ENCODE results near the gene LOC128125822.

Gene LOC128125822

DNA sequence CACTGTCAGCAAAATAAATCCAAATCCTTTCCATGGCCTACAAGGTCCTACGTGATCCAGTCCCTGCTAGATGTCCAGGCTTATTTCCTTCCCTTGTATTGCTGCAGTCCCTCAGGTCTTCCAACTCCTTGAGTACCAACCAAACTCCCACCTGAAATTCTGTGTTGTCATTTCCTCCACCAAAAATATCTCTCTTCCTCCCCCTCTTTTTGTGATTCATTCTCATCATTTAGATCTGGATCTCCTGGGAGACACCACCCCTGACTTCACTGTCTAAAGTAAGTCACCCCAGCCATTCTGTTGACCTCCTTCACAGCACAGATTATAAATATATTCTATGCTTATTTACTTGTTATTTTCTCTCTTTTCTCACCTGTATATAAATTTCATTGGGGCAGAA is 9.0 kb upstream of the LOC128125822 start:
- Mint-ChIP-seq H3K9me3 (no peaks in the 10 kb centered on the region), H3K36me3 (no peaks in the 10 kb centered on the region), H3K4me1 (no peaks in the 10 kb centered on the region), H3K27me3 (peaks cover 10 to 13% of the 10 kb centered on the region in 2 donors), H3K27ac (no peak overlapping the region), H3K4me3 (no peak overlapping the region)
- H3K27me3 ChIP-seq (replicated peaks in 1 of 2; ENCODE audit: control insufficient read depth in 2 of 2, extremely low read depth in 1 of 2, insufficient read depth in 2 of 2, low read length in 1 of 2): no peaks in the 10 kb centered on the region
- H3K27ac ChIP-seq (ENCODE audit: low read length): no peak overlapping the region
- ATAC-seq (replicated peaks in 1 of 4): no peak
- H3K4me3 ChIP-seq (ENCODE audit: control insufficient read depth in 1 of 2, extremely low read depth in 1 of 2, low read length in 1 of 2): no peak overlapping the region
- no peaks in the 10 kb centered on the region for H3K9me3 ChIP-seq
- POLR2A ChIA-PET: no interaction called here
- no peaks in the 10 kb centered on the region for H3K36me3 ChIP-seq (ENCODE audit: control insufficient read depth in 2 of 2, extremely low read depth in 1 of 2, insufficient read depth in 1 of 2, low read length in 1 of 2)
- no peak for DNase-seq
- H3K4me1 ChIP-seq (ENCODE audit: control insufficient read depth in 1 of 2, extremely low read depth in 1 of 2, insufficient read depth in 2 of 2, low read length in 2 of 2): no peaks in the 10 kb centered on the region
- 83% methylated on average over 1 of the region's 1 CpG for WGBS (ENCODE audit: insufficient coverage)
- CTCF ChIA-PET: no interaction called here

DNA sequence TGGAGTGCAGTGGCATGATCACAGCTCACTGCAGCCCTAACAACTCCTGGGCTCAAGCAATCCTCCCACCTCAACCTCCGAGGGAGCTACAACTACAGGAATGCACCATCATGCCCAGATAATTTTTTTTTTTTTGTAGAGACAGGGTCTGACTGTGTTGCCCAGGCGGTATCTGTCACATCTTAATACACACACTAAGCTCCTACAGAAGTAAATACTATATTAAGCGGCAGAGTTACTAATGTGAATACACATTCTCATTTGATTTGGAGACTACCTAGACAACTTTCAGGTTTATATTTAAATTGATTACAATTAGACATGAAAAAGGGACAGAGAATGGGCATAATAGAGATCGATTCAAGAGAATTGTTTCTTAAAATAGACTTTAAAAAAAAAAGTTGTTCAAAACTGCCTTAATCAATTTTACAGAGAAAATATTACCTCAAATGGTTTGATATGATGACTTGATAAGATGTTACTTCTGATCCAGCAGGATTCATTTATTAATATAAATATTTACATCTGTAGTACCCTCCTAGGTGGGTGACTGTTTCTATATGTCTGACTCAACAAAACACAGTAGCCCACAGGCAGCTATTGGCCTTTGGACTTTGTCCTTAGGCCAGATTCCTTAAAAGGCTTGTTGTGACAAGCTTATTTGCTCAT is 7.1 kb upstream of the LOC128125822 start:
- Histone ChIP-seq H3K9me3 (no peaks in the 10 kb centered on the region), H3K27ac (ENCODE audit: low read length) (no peak overlapping the region), H3K36me3 (ENCODE audit: control insufficient read depth in 2 of 2, extremely low read depth in 1 of 2, insufficient read depth in 1 of 2, low read length in 1 of 2) (no peaks in the 10 kb centered on the region), H3K4me1 (ENCODE audit: control insufficient read depth in 1 of 2, extremely low read depth in 1 of 2, insufficient read depth in 2 of 2, low read length in 2 of 2) (no peaks in the 10 kb centered on the region), H3K27me3 (replicated peaks in 1 of 2; ENCODE audit: control insufficient read depth in 2 of 2, extremely low read depth in 1 of 2, insufficient read depth in 2 of 2, low read length in 1 of 2) (no peaks in the 10 kb centered on the region), H3K4me3 (ENCODE audit: control insufficient read depth in 1 of 2, extremely low read depth in 1 of 2, low read length in 1 of 2) (no peak overlapping the region)
- Mint-ChIP-seq H3K27ac (no peak overlapping the region), H3K4me1 (no peaks in the 10 kb centered on the region), H3K9me3 (no peaks in the 10 kb centered on the region), H3K27me3 (peaks cover 4 to 9% of the 10 kb centered on the region in 2 donors), H3K4me3 (no peak overlapping the region), H3K36me3 (no peaks in the 10 kb centered on the region)
- WGBS (ENCODE audit: insufficient coverage): no CpG with 5 or more reads among the region's 4 CpGs
- CTCF ChIA-PET: interaction anchor here (0.7 to 1.5 kb wide), 3 partner anchors 13 to 33 kb away, joined by 3 to 4 read pairs (median 4); no protein-coding TSS in a partner anchor
- ATAC-seq (replicated peaks in 1 of 4) (no peak), DNase-seq (no peak)
- POLR2A ChIA-PET: interaction anchor here in 1 of 2 donors (0.5 kb wide), 1 partner anchor 93 kb away, joined by 3 read pairs; no protein-coding TSS in a partner anchor

DNA sequence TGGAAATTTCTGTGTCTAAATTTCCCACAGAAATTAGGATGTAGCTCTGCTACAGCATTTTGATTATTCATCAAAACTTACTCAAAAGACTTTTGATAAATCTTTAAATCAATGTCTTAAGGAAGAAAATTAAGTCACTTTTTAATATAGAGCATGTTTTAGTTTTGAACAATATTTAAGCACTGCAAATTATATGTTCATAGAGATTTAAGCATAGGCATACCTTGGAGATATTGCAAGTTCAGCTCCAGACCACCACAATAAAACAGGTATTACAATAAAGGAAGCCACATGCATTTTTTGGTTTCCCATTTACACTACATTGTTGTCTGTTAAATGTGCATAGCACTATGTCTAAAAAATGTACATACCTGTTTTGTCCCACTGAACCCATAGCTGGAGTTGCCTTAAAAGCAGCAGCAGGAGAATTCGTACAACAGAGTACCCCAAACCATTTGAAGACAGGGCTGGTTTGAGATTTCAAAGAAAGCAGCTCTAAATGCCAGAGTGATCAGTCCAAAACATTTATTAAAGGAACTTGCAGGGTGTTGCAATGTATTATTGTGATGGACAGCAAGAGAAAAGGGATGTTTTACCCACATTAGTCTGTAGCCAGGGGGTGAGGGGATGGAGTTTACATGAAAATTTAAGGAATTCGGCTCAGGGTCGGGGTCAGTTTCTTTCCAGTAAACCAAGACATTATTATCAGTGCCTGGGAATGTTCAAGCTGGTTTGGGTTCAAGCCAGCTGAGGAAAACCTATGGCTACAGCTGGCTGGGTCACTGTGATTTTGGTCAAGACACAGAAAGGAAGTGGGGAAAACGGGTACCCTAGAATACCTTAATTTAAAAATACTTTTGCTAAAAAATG is 6.3 kb upstream of the LOC128125822 start:
- 100% methylated on average over 1 of the region's 4 CpGs for WGBS (ENCODE audit: insufficient coverage)
- H3K4me1 Mint-ChIP-seq: peaks cover 0 to 1% (median under 1%) of the 10 kb centered on the region in 3 donors
- H3K9me3 Mint-ChIP-seq: no peaks in the 10 kb centered on the region
- Histone ChIP-seq H3K9me3 (no peaks in the 10 kb centered on the region), H3K27ac (ENCODE audit: low read length) (no peak overlapping the region), H3K4me3 (ENCODE audit: control insufficient read depth in 1 of 2, extremely low read depth in 1 of 2, low read length in 1 of 2) (no peak overlapping the region), H3K4me1 (ENCODE audit: control insufficient read depth in 1 of 2, extremely low read depth in 1 of 2, insufficient read depth in 2 of 2, low read length in 2 of 2) (no peaks in the 10 kb centered on the region), H3K27me3 (replicated peaks in 1 of 2; ENCODE audit: control insufficient read depth in 2 of 2, extremely low read depth in 1 of 2, insufficient read depth in 2 of 2, low read length in 1 of 2) (no peaks in the 10 kb centered on the region), H3K36me3 (ENCODE audit: control insufficient read depth in 2 of 2, extremely low read depth in 1 of 2, insufficient read depth in 1 of 2, low read length in 1 of 2) (no peaks in the 10 kb centered on the region)
- ATAC-seq (replicated peaks in 1 of 4): no peak
- POLR2A ChIA-PET: no interaction called here
- CTCF ChIA-PET: no interaction called here
- DNase-seq: no peak
- H3K27me3 Mint-ChIP-seq: peaks cover 4 to 5% of the 10 kb centered on the region in 2 donors
- no peak overlapping the region for H3K27ac Mint-ChIP-seq
- H3K36me3 Mint-ChIP-seq: no peaks in the 10 kb centered on the region
- no peak overlapping the region for H3K4me3 Mint-ChIP-seq

DNA sequence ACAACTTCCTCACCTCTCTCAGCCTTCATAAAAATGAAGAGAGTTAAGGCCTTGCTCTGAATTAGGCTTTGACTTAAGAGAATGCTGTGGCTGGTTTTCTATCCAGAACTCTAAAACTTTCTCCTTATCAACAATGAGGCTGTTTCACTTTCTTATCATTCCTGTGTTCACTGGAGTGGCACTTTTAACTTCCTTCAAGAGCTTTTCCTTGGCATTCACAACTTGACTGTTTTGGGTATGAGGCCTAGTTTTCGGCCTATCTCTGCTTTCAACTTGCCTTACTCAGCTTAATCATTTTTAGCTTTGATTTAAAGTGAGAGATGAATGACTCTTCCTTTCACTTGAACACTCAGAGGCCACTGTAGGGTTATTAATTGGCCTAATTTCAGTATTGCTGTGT is 4.3 kb upstream of the LOC128125822 start:
- WGBS (ENCODE audit: insufficient coverage): no CpG with 5 or more reads among the region's 1 CpG
- Histone ChIP-seq H3K27ac (ENCODE audit: low read length) (no peak overlapping the region), H3K4me3 (ENCODE audit: control insufficient read depth in 1 of 2, extremely low read depth in 1 of 2, low read length in 1 of 2) (no peak overlapping the region), H3K4me1 (ENCODE audit: control insufficient read depth in 1 of 2, extremely low read depth in 1 of 2, insufficient read depth in 2 of 2, low read length in 2 of 2) (peaks cover 4 to 7% of the 10 kb centered on the region in 2 experiments), H3K36me3 (ENCODE audit: control insufficient read depth in 2 of 2, extremely low read depth in 1 of 2, insufficient read depth in 1 of 2, low read length in 1 of 2) (no peaks in the 10 kb centered on the region), H3K9me3 (no peaks in the 10 kb centered on the region), H3K27me3 (replicated peaks in 1 of 2; ENCODE audit: control insufficient read depth in 2 of 2, extremely low read depth in 1 of 2, insufficient read depth in 2 of 2, low read length in 1 of 2) (no peaks in the 10 kb centered on the region)
- DNase-seq (no peak), ATAC-seq (replicated peaks in 1 of 4) (no peak)
- Mint-ChIP-seq H3K36me3 (no peaks in the 10 kb centered on the region), H3K27me3 (peaks cover 4 to 5% of the 10 kb centered on the region in 2 donors), H3K4me3 (no peak overlapping the region), H3K4me1 (peaks cover 5 to 10% (median 8%) of the 10 kb centered on the region in 3 donors), H3K27ac (no peak overlapping the region), H3K9me3 (no peaks in the 10 kb centered on the region)
- ChIA-PET CTCF (no interaction called here), POLR2A (no interaction called here)

DNA sequence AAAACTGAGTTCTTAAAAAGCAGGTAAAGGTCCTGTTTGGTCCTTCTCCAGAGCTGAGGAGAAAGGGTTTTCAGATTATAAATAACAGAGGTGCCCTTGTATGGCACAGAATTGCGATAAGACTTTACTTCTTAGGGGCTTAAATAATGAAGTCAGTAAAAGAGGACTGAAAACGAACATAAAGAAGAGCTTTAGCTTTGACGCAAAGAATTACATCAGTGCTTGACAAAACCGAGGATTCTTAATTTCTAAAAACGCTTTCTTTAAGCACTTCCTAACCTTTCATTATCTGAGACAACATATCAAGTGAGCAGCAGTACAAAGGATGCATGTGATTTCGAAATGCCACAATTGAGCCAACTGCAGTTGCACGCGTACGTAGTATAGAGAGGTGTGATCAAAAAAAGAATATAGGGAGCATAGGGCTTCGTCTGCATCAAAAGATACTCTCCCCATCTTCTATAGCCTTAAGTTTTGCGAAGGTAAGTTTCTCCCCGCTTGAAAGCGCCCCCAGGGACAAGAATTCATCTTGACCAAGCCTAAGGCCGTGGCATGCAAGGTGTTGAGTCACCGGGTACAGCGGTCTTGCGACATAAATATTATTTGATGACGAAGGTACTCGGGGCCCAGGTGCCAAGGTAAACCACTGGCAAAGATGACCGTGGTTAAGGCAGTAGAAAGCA is 778 bp upstream of the LOC128125822 start:
- Mint-ChIP-seq H3K36me3 (peaks cover 4% of the 10 kb centered on the region), H3K27me3 (no peaks in the 10 kb centered on the region), H3K4me3 (peak overlapping the region; percentile 84 to 93 (median 91)), H3K4me1 (peaks cover 25 to 36% (median 32%) of the 10 kb centered on the region in 3 donors), H3K27ac (peak overlapping the region; percentile 94 to 98), H3K9me3 (no peaks in the 10 kb centered on the region)
- ChIA-PET CTCF (interaction anchor here in 1 of 2 donors (0.7 to 1.5 kb wide), 2 partner anchors 64 to 193 kb away, joined by 5 read pairs; no protein-coding TSS in a partner anchor), POLR2A (no interaction called here)
- Histone ChIP-seq H3K27me3 (replicated peaks in 1 of 2; ENCODE audit: control insufficient read depth in 2 of 2, extremely low read depth in 1 of 2, insufficient read depth in 2 of 2, low read length in 1 of 2) (no peaks in the 10 kb centered on the region), H3K9me3 (no peaks in the 10 kb centered on the region), H3K36me3 (ENCODE audit: control insufficient read depth in 2 of 2, extremely low read depth in 1 of 2, insufficient read depth in 1 of 2, low read length in 1 of 2) (no peaks in the 10 kb centered on the region), H3K4me3 (ENCODE audit: control insufficient read depth in 1 of 2, extremely low read depth in 1 of 2, low read length in 1 of 2) (peak overlapping the region; percentile 61 to 73), H3K27ac (ENCODE audit: low read length) (peak overlapping the region; percentile 96), H3K4me1 (ENCODE audit: control insufficient read depth in 1 of 2, extremely low read depth in 1 of 2, insufficient read depth in 2 of 2, low read length in 2 of 2) (peaks cover 9 to 13% of the 10 kb centered on the region in 2 experiments)
- DNase-seq: peak in 21 of 35 experiments; percentile 5 to 65 (median 32)
- ATAC-seq (replicated peaks in 1 of 4): peak in 3 of 4 experiments; percentile 3 to 48 (median 4)
- WGBS (ENCODE audit: insufficient coverage): 26% methylated on average over 14 of the region's 20 CpGs

DNA sequence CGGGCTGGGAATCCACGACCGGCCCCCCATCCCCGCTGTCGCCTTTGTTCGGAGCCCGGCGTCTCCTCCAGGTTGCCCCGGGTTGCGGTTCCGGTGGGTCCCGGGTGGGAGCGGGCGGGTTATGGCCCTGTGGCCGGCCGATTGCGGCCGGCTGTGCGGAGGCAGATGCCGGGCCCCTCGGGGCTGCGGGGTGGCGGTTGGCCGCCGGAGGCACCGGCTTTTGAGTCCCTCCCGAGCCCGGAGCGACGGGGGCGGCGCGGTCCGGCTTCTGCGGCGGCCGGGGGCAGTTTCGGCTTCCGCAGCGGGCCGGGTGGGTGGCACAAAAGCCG is 431 bp downstream of the LOC128125822 start:
- ATAC-seq (replicated peaks in 1 of 4): peak; percentile 0 to 6 (median 5)
- H3K27ac ChIP-seq (ENCODE audit: low read length): peak overlapping the region; percentile 97
- H3K9me3 Mint-ChIP-seq: no peaks in the 10 kb centered on the region
- no peaks in the 10 kb centered on the region for H3K27me3 ChIP-seq (replicated peaks in 1 of 2; ENCODE audit: control insufficient read depth in 2 of 2, extremely low read depth in 1 of 2, insufficient read depth in 2 of 2, low read length in 1 of 2)
- DNase-seq: no peak
- peak overlapping the region; percentile 73 to 78 for H3K4me3 ChIP-seq (ENCODE audit: control insufficient read depth in 1 of 2, extremely low read depth in 1 of 2, low read length in 1 of 2)
- ChIA-PET CTCF (interaction anchor here in 1 of 2 donors (2.3 kb wide), 1 partner anchor 192 kb away, joined by 11 read pairs; no protein-coding TSS in a partner anchor), POLR2A (interaction anchor here (1.9 to 2.4 kb wide), 2 partner anchors 11 to 62 kb away, joined by 6 to 15 read pairs; partner anchors contain the start of gene PHF3 (in 1 of the 2))
- H3K27me3 Mint-ChIP-seq: no peaks in the 10 kb centered on the region
- H3K4me1 Mint-ChIP-seq: peaks cover 29 to 44% (median 40%) of the 10 kb centered on the region in 3 donors
- peak overlapping the region; percentile 94 to 98 for H3K27ac Mint-ChIP-seq
- peak overlapping the region; percentile 90 to 93 (median 91) for H3K4me3 Mint-ChIP-seq
- H3K4me1 ChIP-seq (ENCODE audit: control insufficient read depth in 1 of 2, extremely low read depth in 1 of 2, insufficient read depth in 2 of 2, low read length in 2 of 2): peaks cover 9 to 13% of the 10 kb centered on the region in 2 experiments
- WGBS (ENCODE audit: insufficient coverage): under 1% methylated on average over 42 of the region's 42 CpGs
- no peaks in the 10 kb centered on the region for H3K9me3 ChIP-seq
- H3K36me3 Mint-ChIP-seq: peaks cover 12% of the 10 kb centered on the region
- H3K36me3 ChIP-seq (ENCODE audit: control insufficient read depth in 2 of 2, extremely low read depth in 1 of 2, insufficient read depth in 1 of 2, low read length in 1 of 2): peaks cover 0 to 7% of the 10 kb centered on the region in 2 donors
